Stimulated activated CD4-positive, alpha-beta T cell treated with anti-CD3 and anti-CD28 coated beads, Interleukin-12 subunit alpha, Interleukin-12 subunit beta, amount 100 ng/mL, for 4 hours (primary cell): ENCODE measurements around the gene MORN4.
"Not testable (repeated sequence)": the region's sequence is repeated elsewhere in the genome, so short reads cannot be mapped to it uniquely, and the experiment has no call there.

ENCODE experiments used
- DNase-seq: peaks from one replicate; pipeline ENCODE4 v3.0.0-alpha.2; 2020

MORN4 gene

DNA sequence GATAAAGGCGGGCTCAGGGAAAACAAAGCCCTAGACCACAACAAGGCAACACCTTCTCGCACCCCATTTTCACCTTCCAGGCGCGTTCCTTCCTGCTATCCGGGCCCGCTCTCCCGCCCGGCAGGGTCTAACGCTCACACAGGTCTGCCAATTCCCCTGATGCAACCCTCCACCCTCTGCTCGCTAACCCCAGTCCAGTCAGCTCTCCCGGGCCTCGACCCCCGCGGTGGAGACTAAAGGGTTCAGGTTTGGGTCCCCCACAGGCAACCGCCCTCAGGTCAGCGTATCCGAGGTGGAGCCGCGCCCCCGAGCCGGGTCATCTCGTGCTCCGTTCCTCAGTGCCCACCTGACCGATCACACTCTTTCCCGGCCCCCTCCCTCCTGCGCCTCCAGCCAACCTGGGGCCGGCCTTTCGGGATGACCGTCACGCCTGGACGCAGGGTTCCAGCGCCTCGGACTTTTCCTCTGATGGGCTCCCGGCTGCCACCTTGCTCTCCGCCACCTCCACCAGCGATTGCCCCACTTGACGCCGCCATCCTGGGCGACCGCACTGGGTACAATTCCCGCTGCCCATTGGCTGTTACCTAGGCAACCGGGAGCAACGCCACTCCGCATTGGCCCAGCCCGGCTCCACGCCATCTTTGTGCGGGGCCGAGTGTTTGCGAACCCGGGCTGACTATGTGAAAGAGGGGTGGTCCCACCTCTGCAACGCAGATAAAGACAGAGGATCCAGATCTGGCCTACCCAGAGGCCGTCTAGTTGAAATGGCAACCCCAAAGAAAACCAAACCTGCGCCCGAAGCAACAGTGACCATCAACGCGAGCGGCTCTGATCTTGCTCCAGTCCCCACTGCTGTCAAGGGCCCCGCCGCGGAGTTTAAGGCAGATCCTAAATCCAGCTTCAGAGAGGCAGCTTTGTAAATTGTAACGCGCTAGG, at the start of gene MORN4:
TSS of gene MORN4 (minus strand) at position 552 of the 936 bp plus-strand sequence. CDS start 13,847 bp downstream, outside the sequence.
- DNase-seq, result peak; percentile 82

DNA sequence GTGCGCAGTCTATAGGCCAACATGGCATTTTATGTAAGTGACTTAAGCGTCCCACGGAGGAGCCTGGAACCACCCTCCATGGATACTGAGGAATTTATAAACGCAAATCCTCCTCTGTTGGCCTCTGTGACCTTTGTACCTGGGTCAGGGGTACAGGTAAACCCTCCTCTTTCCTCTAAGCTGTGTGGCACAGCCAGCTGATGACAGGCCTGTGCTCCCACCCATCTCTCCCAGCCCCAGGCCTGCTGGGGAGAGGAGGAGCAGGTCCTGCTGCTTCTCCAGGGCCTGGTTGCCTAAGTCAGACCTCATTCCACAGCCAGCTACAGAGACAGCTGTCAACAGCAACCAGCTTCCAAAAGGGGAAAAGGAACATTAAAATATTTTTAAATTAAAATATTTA, 48.7 kb upstream of the MORN4 start:
- DNase-seq, result no peak

DNA sequence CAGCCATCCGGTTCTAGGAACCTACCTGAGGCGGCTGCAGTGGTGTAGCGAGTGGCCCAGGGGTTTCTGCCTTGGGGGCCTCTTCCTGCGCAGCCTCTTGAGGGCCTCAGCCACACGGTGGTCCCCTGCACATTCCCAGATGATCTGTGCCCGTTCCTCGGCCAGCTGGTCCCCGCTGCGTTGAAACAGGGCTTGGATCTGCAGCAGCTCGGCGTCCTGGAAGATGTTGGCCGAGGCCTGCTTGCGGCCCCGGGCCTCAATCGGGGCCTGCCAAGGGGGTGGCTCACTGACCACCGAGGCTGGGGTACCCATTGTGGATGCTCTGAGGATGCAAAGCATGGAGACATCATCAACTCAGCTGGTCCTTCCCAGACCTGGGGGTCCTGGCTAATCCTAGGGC, 46.3 kb upstream of the MORN4 start:
- no peak for DNase-seq

DNA sequence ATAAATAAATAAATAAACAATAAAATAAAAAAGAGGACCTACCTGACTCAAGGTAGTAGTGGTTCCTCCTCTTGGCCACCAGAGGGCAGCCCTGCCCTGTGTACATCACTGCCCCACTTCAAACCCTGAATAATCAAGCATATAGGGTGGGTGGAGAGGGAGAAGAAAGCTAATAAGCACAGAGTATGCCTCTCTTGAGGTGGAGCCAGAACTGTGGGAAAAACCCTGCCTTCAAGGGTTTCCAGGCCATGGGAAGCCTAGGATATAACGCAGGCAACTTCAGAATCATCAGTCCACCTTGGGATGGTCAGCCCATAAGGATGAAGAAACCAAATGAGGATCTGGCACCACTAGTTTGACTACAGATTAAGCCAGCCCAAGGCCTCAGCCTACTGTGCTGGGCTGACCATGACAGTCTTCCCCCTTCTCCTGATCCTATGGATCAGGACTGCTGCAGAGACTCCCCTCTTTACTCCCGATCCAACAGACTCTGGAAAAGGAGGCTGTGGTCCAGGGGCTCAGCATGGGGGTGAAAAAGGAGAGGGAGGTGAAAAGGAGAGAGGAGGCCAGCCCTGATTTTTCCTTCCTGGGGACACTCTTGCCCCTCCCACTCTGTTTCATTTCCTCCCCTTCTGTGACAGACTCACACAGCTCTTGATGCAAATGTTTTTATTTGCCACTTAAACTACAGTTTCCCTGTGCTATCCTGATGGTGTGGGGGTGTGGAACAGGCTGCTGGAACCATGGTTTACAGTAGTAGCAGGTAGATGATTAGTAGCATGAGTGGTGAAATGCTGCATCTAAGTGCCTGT, 43.7 kb upstream of the MORN4 start:
- peak; percentile 30 for DNase-seq

DNA sequence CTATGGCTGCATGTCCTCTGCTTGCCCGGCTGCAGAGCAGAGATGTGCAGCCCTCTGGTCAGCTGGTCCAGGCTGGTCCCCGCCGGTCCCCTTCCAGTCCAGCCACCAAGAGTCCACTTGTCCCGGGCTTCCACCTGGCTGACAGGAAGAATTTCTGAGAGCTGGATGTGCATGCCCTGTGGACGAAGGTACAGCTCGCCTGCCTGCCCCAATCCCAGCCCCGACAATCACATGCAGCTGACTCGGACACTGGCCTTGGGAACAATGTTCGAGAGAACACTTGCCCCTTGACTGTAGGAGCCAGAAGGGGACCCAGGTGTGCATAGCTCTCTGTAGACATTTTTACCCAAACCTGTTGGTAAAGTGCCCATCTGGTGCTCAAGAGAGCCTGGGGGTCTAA, 41.9 kb upstream of the MORN4 start:
- no peak for DNase-seq

DNA sequence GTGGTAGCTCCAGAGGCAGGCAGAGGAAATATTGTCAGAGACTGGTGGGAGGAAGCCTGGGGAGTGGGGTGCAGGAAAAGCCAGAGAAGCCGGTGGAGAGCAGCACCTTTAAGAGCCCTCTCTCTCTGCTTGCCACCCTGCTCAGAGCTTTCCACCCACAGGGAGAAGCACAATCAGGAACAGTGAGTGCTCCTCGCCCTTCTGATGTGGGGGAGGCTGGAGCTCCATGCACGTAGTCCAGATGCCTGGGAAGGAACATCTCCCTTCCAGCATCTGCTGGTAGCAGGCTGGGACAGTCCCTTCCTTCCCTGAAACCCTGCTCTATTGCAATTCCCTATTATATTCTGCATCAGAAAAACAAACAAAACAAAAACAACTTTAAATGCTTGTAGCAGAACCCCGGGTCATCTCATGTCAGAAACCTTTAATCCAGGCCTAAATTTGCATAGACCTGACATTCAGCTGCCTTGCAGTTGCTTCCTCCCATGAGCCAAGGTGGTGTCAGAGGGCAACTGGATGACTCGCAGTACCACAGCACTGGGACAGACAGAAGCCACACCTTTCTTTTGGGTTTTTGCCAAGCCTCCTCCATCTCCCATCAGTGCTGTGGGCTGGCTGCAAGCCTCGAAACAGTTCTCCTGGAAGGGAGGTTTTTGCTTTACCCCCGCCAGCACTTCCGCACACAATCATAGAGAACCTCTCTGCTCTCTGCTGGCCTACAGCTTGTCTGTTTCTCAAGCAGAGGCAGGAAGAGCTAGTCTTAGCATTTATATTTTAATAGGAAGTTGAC, 40.6 kb upstream of the MORN4 start:
- no peak for DNase-seq

DNA sequence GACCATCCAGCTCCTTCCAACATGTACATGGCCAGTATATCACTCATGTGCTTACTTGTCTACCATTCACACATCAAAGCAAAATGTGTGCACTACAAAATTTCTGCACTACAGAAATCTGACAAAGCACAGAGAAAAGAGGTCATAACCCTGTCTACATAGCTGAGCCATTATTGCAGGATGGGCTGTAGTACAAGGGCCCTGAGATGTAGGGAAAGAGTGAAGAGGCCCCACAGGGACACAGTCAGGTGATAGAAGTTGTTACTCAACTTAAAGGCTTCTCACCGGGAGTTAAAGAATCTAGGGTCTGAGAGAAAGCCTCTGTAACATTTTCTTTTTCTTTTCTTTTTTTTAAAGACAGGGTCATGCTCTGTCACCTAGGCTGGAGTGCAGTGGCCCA, 36.3 kb upstream of the MORN4 start:
- DNase-seq, result no peak

DNA sequence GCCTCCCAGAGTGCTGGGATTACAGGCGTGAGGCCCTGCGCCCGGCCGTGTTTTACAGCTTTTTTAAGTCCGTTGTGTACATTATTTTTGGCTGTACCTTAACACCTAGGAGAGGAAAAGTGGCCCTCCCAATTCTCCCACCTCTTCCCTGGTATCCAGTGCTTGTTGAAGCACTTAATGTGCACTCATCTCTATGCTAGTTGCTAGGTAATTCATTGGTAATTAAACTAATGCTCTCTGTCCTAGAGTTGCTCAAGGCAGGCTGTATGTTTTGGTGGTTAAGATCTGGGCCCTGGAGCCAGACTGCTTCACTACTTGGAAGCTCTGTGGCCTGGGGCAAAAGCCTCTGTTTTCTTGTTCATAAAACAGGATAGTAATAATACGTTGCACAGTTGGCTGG, 34.2 kb upstream of the MORN4 start:
- no peak for DNase-seq

DNA sequence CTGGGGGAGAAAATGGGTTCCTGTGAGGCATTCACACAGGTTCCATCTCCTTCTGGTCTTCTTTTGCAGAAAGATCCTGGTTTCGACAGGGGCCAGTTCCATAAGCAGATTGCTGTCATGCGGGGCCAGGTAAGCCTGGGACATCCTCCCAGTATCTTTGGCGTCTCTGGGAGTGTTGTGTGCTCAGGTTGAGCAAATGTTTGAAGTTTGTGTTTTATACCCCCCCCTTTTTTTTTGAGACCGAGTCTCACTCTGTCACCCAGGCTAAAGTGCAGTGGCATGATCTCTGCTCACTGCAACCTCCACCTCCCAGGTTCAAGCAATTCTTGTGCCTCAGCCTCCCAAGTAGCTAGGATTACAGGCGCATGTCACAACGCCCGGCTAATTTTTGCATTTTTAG, 33.7 kb upstream of the MORN4 start:
- no peak for DNase-seq

DNA sequence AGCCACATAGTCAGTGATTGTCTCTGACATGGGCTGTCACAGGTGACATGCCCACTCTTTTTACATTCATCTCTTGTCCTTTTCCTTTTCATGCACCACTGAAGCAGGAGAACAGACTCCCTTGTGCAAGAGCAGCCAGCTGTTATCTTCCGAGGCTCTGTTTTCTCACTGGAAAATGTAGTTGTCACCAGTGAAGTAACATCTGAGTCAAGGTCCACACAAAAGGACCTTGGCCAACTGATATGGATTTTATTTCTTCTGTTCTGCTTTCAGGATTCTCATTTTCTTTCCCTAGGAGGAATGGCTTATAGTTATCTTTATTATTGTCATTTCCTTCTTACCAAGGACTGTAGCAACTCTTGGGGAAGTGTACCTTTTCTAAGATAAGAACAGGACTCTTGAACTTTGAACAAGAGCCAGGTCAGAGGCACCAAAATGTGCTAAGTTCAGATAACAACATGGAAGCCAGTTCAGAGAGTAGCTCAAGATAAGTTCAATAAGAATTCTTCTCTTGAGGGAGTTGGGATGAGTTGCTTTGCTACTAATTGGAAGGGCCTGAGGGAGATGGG, 31.1 kb upstream of the MORN4 start:
- no peak for DNase-seq

DNA sequence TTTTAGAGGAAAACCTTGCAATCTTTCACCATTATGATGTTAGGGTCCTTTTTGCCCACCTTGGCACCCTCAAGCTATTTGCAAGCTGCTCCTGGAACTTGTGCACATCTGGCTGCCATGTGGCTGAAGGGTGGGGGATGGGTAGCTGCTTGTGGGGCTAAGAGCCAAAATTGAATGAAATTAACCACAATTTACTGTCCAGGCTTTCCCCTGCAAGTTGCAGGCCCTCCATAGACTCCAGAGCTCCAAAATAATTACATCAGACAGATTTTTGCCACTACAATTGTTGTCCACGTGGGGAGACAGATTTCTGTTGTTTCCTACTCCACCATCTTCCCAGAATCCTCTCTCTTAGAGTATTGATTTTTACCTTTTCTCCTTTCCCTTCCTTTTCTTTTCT, 26.3 kb upstream of the MORN4 start:
- no peak for DNase-seq

DNA sequence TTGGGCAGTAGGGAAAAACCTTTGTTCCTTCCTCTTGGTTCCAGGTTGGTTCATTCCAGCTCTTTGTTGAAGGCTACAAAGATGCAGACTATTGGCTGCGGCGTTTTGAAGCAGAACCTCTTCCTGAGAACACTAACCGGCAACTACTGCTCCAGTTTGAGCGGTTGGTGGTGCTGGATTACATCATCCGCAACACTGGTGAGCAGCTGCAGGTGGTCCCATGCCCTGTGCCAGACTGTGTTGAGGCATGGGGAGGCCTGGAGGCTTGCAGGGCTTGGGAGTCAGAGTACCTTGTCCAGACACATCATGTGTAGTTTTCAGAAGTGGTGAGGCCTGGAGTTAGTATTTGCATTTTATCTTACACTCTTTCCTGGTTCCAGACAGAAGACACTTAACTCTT, 23.5 kb upstream of the MORN4 start:
- no peak for DNase-seq

DNA sequence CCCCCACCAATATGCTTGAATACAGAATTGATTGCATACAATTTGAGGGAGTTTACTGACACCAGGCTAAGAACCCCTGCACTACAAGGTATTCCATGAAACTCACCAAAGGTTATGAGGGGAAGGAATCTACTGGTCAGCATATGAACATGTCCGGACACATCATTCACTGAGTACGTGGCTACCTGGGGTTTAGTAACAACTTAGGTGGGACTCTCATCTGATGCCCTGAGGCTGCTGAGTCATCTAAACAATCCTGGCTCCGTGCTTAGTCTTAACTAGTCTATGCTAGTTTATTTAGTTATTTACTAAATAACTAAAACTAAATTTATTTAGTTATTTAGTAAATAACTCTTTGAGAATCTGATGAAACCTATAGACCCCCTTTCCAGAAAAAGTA, 18.5 kb upstream of the MORN4 start:
- no peak for DNase-seq

DNA sequence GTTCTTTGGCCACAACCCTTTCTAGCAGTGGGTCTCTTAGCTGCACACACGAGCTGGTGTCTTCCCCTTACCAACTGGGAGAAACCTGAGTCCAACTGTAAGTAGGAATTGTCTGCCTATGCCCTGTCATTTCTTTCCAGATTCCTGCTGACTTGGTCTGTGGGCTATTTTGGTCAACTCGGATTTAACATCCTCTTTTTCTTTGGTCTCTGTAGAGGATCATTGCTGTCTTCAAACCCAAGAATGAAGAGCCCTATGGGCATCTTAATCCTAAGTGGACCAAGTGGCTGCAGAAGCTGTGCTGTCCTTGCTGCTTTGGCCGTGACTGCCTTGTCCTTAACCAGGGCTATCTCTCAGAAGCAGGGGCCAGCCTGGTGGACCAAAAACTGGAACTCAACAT, 17.4 kb upstream of the MORN4 start:
- no peak for DNase-seq

DNA sequence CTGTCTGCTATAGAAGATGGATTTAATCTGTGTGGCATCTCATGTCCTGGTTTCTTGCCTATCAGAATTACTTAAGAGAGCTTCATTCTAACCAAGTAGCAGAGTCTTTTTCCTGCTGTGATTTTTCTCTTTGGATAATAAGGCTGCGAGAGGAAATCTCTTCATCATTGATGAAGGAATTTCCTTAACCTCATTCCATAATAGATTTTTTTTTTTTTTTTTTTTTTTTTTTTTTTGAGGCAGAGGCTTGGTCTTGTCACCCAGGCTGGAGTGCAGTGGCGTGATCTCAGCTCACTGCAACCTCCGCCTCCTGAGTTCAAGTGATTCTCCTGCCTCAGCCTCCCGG, 16.1 kb upstream of the MORN4 start:
- DNase-seq, result not testable (repeated sequence)

DNA sequence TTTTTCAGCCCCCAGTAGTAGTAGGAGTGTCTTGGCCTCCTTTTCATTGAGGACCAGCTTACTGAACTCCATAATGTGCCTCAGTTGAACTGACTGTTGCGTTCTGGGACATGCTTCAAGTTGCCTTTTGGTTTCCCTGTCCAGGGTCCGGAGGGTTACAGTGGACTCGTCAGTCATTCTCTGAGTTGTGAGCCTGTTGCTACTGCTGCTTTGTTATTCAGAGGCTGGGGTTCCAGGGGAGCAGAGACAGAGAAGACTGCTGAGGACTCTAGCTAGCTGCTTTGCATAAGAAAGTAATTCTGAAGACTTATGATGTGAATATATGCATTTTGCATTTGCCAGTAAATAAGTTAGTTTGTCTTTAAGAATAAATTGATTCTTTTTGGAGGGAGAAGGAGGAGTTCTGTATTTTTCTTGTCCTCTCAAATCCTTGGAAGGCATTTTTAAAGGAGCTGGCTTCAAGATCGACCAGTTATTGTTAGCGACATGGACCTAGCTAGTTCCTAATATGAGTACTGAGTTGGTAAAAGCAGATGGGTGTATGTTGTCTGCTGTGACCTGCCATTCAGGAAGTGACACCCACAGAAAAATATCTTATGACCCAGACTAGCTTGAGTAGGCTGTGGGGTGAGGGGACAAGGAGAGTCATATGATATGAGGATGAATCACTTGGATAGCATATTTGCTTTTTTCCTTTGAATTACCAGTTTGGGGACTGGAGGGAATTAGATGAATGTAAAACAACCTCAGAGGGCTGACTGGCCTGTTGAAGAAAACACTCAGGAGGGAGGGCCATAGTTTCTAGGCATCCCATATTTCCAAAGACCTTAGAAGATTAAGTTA, 15.5 kb upstream of the MORN4 start:
- DNase-seq, result no peak

DNA sequence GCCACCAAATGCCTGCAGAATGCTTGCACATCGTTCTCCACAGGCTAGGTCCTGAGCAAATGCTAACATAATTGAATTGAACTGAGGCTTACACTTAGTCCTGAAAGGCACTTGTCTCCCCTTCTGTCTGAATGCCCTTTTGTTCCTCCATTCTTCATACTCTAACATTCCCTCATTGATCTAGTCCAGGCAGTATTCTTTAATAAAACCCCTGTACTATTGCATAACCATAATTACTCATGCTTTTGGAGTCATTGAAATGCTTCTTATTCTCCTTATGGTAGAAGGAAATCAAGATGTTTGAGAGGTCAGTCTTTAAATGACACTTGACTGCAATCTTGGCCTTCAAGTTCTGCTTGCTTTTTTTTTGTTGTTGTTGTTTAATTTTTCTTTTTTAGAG, 14.3 kb upstream of the MORN4 start:
- no peak for DNase-seq

DNA sequence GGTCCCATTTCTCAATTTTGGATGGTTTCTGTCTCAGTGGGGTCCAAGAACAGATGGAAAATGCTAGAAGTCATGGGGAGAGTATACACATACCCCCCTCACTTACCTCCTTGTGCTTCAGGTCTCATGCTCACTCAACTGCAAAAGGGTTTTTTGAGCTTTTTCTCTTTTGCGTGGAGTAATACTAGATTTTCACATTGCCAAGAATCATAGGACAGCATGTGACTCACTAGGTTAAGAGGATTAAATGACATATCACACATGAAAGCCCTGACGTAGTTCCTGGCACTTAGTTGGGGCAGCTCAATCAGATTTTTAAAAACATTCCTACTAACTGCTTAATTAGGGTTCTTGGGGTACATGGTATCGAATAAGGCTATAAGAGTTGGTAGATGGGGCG, 11.6 kb upstream of the MORN4 start:
- DNase-seq, result no peak

DNA sequence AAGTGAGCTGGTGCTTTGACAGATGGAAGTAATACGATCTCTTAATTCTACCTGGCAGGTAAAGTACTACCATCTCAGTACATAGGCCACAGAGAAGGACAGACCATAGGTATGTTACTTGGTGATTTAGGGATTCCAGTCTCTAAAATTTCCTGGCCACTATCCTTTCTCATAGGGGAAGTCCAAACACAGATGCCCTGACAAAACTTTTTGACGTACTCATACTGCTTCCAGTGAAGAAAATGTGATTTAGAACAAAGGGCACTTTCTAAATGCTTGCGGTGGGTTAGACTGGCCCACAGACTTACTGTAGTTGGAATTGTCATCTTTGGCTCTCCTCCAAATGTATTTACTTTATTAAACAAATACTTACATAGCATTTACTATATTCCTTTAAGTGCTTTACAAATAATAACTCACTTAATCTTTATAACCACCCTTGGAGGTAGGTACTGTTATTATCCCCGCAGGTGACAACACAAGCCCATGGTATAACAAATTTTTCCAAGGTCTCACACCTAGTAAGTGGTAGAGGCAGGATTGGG, 10.2 kb upstream of the MORN4 start:
- DNase-seq, result no peak

DNA sequence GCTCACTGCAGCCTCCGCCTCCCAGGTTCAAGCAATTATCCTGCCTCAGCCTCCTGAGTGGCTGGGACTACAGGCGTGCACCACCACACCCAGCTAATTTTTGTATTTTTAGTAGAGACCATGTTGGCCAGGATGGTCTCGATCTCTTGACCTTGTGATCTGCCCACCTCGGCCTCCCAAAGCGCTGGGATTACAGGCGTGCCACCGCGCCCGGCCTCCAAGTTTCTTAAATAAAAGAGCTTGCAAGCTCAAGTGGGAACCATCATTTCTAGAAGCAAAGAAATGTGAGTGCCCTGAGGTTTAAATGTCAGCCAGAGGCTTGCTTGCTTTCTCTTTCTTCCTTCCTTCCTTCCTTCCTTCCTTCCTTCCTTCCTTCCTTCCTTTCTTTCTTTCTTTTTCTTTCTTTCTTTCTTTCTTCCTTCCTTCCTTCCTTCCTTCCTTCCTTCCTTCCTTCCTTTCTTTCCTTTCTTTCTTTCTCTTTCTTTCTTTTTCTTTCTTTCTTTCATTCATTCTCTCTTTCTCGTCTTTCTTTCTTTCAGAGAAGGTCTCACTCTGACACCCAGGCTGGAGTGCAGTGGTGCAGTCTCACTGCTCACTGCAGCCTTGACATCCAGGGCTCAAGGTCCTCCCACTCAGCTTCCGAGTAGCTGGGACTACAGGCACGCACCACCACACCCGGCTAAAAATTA, 9.3 kb upstream of the MORN4 start:
- not testable (repeated sequence) for DNase-seq
